ENCODE measurements around the gene MCRS1. TPM values are rescaled to one million over a fixed set of nuclear protein-coding genes. Genes with fewer than 3 reads are reported as not detected.

MCRS1 gene
- total RNA-seq, 1 experiment from 2014 or later = 86.8 TPM

Other genes with a start within 250 kb of the MCRS1 start
- gene TROAP, start 244.9 kb downstream of the MCRS1 start, total RNA-seq (2014; rRNA removed) = 99.2 and 103 TPM in 2 replicates
- gene C1QL4, start 231.0 kb downstream of the MCRS1 start, total RNA-seq (2014; rRNA removed) = 5.3 and 6.9 TPM in 2 replicates
- 12.9 and 16.8 TPM in 2 replicates for gene DNAJC22, start 221.3 kb downstream of the MCRS1 start, total RNA-seq (2014; rRNA removed)
- gene SPATS2, start 200.7 kb downstream of the MCRS1 start, total RNA-seq (2014; rRNA removed) = 27.0 and 29.0 TPM in 2 replicates
- 0.07 and 0.12 TPM in 2 replicates for gene KCNH3, start 29.1 kb downstream of the MCRS1 start, total RNA-seq (2014; rRNA removed)
- 0.80 and 1.1 TPM in 2 replicates for gene FAM186B, start 37.5 kb upstream of the MCRS1 start, total RNA-seq (2014; rRNA removed)
- 16.2 and 17.7 TPM in 2 replicates for gene PRPF40B, start 55.4 kb upstream of the MCRS1 start, total RNA-seq (2014; rRNA removed)
- 5.2 and 6.2 TPM in 2 replicates for gene FMNL3, start 139.3 kb upstream of the MCRS1 start, total RNA-seq (2014; rRNA removed)
- gene TMBIM6, start 173.4 kb upstream of the MCRS1 start, total RNA-seq (2014; rRNA removed) = 396 and 402 TPM in 2 replicates

All from PC-3 (cell line).